A172 (cell line): ENCODE results near the gene HOXD4. TPM values are rescaled to one million over a fixed set of nuclear protein-coding genes. Genes with fewer than 3 reads are reported as not detected.

Source experiments
- DNase-seq: peaks from one replicate; pipeline ENCODE4 v3.0.0-alpha.2; 2015; ENCODE audit warnings: low spot score
- total RNA-seq: library from RNA; depleted of rRNA; stranded (reverse); fragments of >200 nt; shearing (Covaris generic); gene quantifications from 2 replicates; pipeline ENCODE4 v1.2.3, GENCODE V29; 2014

Gene HOXD4
- total RNA-seq, 1 experiment from 2014 or later, result 3.9 TPM

DNA sequence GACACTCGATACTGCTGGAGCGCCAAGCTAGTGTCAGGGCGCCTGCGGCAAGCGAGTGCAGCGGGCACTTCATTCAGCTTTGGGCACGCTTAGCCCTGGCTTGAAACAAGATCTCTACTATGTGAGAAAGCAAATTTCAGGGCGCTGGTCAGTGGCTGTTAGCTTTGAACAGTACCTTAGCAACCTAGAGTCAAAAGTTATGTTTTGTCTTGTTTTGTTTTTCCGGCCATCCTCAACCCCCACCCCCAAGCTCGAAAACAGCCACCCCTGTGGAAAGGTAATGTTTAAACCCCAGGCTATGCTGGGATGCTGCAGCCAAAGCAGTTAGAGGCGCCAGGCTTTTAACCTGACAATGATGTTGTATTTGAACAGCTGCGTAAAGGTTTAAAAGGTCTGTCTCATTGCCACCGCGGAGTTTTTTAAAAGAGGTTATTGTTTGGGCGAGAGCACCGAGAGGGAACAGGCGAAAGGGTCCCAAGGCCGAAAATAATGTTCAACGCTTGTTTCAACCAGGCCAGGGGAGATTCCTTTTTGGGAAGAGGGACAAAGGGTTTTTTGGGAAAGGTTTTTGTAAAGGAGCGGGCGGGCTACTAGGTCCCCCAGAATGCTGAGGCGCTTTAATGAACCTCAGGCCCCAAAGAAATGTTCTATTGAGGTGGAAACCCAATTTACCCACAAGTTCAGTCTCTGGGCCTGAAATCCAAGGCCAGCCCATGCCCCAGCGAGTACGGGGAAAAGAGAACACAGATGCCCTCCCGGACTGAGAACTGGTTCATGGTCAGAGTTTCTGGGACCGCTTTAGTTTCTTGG, 37.0 kb upstream of the HOXD4 start:
- no peak for DNase-seq

DNA sequence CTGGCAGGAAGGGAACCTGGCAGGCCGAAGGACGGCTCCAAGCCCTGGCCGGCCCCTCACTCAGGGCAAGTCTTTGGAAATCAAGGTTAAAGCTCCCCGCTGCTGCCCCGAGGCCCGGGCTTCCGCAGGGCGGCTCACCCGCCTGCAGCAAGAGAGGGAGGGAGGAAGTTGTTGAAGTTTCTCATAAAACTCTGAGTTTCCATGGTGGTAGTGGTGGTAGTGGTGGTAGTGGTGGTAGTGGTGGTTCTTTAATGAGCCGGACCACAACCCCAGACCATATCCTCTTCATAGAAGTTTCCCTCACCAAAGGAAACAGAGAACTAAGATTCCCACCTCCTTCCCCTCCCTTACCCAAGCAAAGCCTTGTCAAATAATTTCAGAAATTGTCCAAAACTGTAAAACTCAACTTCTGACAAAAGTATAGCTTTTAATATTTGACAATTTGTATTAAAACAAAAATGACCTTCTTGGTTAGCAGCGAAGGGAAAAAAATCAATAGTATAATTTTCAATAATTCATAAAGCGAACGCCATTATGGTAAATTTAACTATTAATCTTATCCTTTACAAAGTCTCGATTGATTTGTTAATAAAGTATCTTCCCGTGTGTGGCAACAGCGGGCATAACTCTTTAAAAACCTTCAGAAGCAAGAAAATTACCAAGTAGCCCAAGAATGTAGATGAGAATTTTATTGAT, 36.3 kb upstream of the HOXD4 start:
- no peak for DNase-seq

DNA sequence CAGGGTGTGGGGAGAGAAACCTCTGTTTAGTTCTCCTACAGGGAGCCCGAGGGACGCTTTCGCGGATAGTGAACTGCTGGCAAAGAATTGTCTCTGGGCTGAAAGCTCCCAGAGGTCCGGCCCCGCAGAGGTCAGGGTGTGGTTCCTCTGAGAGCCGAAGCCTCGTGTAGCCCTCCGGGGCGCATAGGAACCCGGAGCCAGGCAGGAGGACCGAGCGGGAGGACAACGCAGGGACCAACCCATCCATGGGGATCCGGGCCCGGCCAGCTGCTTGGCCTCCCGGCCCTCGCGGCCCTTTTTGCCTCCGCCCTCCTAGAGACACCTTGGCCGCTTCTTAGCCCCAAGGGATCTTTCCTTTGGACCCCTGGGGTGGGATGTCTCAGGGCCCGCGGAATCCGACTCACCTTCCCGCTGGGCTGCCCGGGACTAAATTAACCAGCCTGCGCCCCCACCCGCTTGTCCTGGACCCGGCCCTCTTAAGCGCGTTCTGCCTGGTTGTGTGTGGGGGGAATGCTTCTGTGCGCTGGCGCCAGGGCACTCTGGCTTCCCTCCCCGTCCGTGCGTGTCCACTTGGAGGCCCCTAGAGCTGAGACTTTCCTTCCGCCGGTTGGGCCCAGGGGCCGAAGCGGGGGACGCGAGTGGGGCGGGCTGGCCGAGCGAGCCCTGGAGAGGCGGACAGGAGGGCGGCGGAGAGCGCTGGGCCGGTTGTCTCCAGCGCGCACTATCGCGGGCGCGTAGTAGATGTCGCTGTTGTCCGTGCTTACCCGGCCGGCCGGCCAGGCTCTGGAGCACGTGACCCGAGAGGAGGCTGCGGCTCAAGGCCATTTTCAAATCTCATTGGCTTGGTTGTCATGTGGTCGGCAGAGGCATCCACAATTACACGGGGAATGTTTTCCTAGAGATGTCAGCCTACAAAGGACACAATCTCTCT, 35.2 kb upstream of the HOXD4 start, which contains the start of gene HOXD10:
Gene HOXD10 (plus strand): TSS at position 896 of the 931 bp plus-strand sequence. CDS start 56 bp downstream, outside the sequence.
- DNase-seq, result no peak

DNA sequence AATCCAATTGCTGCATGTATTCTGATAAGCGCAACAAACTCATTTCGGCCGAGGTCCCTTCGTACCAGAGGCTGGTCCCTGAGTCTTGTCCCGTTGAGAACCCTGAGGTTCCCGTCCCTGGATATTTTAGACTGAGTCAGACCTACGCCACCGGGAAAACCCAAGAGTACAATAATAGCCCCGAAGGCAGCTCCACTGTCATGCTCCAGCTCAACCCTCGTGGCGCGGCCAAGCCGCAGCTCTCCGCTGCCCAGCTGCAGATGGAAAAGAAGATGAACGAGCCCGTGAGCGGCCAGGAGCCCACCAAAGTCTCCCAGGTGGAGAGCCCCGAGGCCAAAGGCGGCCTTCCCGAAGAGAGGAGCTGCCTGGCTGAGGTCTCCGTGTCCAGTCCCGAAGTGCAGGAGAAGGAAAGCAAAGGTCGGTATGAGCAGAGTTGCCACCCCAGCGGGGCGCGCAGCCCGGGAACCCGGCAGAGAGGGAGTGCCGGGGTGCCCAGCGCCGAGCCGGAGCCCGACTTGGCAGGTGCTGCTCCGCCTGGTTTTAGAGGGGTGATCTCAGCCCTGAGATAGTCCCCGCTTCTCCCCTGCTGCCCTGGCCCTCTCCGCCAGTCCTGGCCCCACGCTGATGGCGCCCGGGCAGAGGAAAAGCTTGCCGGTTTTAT, 34.1 kb upstream of the HOXD4 start:
- no peak for DNase-seq

DNA sequence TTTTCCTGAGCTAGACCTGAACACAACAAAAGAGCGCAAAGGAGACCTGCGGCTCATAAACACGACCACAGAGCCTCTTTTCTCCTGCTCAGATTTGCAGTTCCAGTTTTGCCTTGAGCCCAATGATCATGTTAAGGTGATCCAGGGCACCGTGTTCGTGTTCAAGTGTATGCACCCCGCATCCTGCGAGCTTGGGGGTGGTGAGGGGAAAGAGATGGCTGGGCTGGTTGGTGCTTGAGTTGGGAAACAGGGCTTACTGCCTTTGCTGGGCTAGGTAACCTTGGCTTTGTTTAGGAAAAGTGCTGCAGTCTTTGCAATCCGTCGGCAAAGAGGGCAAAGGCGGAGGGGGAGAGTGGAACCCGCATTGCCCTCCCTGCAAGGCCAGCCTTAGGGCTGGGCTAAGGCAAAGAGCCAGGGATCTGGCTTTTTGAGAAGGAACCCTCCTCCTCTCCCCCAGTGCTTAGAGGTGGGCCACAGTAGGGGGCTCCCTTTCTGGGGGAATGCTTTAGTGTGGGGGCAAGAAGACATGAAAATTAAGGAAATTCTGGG, 33.5 kb upstream of the HOXD4 start:
- DNase-seq, result no peak

DNA sequence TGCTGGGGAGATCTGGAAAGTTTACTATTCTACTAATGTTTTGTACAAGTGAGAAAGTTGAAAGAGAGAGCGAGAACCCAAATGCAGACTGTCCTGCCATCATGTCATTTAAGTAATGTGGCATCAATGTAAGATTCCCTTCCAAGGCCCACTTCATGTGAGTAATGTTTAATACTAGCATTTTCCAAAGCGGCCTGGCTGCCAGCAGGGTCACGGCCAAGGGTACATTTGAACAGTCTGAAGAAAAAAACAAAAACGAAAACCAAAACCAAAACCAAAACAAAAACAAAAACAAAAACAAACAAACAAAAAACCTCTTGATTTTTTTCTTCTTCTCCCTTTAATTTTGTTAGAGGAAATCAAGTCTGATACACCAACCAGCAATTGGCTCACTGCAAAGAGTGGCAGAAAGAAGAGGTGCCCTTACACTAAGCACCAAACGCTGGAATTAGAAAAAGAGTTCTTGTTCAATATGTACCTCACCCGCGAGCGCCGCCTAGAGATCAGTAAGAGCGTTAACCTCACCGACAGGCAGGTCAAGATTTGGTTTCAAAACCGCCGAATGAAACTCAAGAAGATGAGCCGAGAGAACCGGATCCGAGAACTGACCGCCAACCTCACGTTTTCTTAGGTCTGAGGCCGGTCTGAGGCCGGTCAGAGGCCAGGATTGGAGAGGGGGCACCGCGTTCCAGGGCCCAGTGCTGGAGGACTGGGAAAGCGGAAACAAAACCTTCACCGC, 32.6 kb upstream of the HOXD4 start:
- no peak for DNase-seq

DNA sequence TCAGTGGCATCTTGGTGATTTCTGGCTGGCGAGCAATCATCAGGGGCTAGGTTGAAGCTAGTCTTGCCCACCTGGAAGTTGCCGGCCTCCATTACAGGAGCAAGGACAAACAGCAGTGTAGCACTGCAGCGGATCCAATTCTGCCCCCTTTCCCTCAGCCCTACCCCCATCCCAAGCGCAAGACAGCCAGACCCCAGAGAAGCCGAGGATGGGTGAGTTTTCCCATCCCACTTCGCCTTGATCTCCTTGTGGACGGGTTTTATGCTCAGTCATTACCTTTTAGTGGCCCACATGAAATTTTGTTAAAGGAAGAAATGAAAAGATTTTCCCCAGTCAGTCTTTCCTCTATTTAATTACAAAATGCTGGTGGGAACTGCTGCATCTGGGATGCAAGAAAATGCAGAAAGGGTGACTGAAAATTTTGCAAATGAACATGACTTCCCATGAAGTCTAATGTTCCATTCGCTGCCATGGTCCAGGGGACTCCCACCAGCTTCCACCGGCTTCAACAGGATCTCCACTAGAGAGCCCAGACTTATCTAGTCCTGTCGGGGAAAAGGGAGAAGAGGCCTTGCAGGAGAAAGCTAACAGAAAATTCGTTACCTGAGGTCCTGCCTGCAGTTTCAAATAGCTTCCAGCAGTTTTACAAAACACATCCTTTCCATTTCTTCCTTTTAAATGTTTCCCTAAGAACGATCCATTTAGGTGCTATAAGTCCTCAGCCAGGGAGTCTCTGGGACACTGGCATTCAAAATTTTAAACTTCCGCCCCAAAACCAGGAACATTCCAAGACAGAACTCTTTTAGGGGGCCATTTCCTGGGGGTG, 30.8 kb upstream of the HOXD4 start:
- DNase-seq, result no peak

DNA sequence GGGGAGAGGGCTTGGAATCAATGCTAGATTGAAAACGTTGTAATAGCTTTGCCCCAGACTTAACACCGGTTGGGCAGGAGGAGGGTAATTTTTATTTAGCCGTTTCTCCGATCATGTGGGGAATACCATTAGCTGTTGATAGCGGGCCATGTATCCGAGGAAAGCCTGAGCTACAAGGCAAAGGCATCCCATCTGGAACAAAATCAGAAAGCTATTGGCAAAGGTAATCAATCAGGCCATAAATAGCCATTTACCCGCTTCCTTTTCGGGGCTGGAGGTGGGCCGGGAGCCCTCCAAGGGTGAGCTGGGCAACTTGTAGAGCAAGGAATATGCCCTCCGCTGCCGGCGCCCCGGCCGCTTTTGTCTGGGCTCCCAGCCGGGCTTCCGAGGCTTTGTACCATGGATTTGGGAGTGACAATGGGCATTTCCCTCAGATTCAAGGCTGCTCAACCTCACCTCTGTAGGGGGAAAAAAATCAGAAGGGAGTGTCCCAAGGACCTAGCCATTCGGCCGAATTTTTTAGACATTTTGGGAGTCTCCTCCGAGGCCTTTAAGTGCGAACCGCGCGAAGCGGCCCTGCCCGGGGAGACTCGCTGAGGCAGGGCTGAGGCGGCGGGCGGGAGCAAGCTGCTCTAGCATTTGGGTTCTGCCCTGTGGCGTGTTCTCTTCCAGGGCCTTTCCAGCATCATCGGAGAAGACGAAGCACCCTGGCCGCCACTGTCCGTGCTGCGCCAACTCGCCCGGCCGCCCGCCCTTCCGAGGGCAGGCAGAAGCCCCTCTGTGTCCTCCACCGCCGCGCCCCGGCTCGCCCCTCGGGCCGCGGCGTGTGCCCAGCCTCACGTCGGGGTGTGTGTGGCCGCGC, 29.9 kb upstream of the HOXD4 start:
- no peak for DNase-seq

DNA sequence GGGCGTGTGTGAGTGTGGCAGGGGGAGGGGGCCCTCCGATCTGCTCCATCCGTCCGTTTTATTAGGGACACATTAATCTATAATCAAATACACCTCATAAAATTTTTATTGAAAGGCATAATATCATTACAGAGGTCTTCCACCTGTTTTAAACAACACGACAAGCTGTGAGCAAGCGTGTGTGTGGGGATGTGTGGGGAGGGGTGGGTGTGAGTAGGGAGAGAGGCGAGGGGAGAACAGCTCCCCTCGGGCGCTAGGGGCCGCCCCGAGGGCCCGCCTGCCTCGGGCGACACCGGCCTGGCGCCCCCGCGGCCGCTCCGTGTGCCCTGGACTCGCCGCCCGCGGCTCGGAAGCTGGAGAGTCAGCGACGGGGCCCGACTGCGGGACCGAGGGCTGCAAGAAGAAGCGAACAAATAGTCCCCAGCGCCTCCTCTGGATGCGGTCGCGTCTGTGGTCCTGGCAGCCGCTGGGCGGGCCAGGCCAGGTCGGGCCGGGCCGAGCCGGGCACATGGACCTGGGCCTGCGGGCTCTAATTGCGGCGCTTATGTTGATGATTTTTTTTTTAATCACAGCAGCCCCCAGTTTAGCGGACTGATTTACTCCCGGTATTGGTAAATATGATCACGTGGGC, 29.2 kb upstream of the HOXD4 start:
- DNase-seq, result no peak

DNA sequence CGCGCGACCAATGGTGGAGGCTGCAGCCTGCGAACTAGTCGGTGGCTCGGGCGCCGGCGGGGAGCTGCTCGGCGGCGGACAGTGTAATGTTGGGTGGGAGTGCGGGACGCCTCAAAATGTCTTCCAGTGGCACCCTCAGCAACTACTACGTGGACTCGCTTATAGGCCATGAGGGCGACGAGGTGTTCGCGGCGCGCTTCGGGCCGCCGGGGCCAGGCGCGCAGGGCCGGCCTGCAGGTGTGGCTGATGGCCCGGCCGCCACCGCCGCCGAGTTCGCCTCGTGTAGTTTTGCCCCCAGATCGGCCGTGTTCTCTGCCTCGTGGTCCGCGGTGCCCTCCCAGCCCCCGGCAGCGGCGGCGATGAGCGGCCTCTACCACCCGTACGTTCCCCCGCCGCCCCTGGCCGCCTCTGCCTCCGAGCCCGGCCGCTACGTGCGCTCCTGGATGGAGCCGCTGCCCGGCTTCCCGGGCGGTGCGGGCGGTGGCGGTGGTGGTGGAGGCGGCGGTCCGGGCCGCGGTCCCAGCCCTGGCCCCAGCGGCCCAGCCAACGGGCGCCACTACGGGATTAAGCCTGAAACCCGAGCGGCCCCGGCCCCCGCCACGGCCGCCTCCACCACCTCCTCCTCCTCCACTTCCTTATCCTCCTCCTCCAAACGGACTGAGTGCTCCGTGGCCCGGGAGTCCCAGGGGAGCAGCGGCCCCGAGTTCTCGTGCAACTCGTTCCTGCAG, 28.5 kb upstream of the HOXD4 start, which contains the start of gene HOXD9:
Gene HOXD9 (plus strand): TSS at position 37 of the 728 bp plus-strand sequence. CDS start 50 bp downstream, at position 87.
- DNase-seq, result no peak

DNA sequence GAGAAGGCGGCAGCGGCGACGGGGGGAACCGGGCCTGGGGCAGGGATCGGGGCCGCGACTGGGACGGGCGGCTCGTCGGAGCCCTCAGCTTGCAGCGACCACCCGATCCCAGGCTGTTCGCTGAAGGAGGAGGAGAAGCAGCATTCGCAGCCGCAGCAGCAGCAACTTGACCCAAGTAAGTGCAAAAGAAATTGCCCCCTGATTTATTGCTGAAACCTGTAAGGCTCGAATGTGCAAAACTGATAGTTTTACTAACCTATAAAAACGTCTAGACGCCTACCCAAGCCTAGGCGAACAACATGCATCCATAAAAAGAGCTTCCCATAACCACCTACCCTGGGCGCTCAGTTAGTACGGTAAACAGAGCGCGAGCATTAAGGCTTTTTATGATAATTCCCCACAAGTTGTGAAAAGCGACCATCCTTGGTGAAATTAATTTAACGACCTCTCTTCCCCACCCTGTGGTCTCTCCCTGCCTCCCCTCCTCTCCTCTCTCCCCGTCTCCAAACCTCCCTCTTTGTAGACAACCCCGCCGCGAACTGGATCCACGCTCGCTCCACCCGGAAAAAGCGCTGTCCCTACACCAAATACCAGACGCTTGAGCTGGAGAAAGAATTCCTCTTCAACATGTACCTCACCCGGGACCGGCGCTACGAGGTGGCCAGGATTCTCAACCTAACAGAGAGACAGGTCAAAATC, 27.8 kb upstream of the HOXD4 start:
- DNase-seq, result no peak

DNA sequence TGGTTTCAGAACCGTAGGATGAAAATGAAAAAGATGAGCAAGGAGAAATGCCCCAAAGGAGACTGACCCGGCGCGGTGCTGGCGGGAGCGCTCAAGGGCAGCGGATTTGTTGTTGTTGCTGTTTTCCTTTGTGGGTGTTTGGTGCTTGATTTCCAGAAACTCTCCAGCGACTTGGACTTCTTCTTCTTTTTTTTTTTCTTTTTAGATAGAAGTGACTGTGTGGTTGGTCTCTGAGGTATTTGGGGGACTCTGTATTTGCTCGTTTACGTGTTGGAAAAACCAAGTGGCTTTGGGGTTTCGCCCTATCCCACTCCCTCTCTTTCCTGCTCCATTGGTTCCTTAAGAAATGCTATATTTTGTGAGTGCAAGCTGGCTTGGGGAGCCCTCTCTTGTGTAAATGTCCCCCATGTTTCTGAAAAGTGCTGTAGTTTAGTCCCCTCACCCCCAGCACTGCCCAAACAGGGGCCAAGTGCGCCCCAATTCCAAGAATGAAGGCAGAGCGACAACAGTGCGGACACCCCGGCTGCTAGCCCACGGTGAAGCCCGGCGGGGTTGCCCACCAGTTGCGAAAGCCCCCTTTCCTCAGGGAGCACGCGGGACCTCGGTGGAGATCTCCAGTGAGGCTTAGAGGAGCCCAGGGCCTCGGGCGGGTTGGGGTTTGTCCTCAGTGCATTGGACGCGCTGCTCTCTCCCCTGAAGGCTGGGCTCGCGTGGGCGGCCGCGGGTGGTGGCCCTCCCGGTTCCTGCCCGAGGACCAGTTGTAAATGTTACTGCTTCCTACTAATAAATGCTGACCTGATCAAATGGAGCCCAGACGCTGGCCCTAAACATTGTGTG, 27.0 kb upstream of the HOXD4 start:
- no peak for DNase-seq

DNA sequence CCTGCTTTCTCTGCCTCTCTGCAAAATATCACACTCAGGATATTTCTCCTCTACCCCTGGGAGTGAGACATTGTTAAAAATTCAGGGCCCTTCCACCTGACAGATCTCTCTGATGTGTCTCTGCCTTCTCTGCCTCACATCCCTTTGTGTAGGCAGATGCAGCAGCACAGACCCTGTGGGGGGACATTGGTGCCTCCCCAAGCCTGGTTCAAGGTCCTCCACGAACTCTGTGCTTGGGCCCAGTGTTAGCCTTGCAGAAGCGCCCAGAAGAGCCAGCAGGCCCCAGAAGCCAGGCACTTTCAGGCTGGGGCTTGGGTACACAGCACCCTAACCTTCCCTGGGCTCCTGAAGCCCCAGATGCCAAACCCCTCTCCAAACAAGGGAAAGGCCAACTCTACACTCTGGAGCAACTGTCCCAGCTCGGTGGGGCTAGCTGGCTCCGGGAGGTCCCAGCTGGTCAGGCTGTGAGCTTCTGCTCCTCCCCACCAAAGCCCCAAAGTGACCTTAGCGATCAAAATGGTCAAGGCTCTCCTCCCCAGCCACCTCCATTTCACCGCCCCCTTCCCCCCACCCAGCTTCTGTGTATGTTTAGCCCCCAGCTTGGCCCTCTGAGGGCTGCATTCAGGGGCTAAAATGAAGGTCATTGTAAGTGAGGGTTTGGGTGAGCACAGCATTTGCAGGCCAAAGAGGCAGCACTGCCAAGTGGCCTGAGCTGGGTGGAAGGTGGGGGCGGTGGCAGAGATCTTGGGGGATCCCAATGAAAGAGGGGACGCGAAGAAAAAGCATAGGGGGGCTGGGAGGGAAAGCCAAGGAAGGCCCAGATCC, 26.2 kb upstream of the HOXD4 start:
- no peak for DNase-seq

DNA sequence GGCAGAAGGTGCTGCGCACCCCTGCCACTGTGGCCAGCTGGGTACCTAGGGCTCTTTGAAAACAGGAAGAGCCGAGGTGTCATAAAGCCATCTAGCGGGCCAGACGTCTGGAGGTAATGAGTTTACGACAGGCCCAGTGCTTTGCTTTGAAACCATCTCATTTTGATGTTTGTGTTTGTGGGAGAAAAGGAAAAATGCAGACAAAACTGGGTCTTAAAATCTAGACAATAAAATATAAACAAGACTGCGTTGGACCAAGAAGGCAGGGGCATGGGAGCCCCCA, 25.6 kb upstream of the HOXD4 start:
- DNase-seq, result no peak
